NCI-H1694 (cell line): ENCODE measurements around the gene ROGDI.

Source experiments
- DNase-seq: peaks from one replicate; lab custom pipeline; 2025; lab: John Stamatoyannopoulos, UW

Gene ROGDI

DNA sequence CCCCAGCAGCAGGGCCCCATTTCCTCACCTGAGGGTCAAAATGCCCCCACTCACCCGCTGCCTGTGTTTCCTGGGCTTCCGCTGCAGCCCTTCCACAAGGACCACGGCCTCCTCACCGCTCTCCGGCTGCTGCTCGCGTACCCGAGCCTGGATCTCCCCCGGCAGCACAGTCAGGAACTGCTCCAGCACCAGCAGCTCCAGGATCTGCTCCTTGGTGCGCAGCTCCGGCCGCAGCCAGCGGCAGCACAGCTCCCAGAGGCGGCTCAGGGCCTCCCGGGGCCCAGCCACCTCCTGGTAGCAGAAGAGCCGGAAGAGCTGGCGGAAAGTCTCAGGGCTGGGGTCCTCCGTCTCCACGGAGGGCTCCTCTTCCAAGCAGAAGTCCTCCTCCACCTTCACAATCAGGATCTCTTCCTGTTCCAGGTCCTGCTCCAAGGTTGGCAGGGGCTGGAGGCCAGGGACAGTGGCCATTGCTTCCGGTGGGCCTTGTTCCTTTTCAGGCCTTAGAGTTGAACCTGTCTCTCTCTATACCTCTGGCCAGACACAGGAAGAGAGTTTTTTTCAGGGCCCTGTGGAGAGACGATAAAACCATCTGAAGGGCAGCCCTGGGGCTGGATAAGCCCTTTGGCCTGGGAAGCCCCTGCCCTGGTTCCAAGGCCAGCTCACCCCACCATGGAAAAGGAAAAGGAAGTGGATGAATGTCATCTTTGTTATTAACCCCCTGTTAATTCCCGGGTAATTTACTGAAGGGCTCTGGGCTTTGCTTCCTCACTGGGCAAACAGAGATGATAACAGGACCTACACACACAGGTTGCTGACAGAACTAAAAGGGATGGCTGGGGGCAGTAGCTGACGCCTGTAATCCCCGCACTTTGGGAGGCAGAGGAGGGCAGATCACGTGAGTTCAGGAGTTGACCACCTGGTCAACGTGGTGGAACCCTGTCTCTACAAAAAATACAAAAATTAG, 36.6 kb downstream of the ROGDI start:
- no peak for DNase-seq

DNA sequence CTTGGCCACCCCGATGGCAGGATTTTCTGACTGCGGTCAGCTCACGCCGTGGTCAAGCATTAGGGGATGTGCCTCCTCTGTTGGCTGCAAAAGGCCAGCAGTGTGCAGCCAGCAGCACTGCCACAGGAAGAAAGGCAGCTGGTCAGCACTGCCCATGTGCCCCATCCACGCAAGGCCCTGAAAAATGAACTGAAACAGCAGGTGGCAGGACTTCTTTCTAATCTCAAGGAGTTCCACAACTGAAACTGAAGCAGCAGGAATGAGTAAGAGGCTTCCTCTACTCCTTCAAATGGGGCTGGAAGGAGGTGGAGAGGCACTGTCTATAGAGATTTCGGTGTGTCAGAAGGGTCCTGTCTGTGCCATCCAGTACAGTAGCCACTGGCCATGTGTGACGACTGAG, 38.6 kb downstream of the ROGDI start:
- no peak for DNase-seq

DNA sequence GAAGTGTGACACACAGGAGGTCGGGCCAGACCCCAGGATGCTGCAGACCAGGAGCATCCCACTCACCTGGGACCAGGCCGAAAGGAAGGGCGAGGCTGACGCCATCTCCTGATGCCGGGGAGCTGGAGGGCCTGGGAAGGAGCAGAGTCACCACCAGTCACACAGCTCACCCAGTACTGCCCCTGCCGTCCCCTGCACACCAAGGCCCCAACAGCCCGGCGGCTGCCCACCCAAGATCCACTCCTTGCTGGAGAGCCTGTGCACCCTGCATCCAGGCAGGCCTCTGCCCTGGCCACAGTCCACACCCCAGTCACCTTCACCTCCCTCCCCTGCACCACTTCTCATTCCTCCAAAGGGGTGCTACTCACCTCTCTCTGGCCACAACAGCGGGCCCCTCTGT, 40.2 kb downstream of the ROGDI start:
- no peak for DNase-seq

DNA sequence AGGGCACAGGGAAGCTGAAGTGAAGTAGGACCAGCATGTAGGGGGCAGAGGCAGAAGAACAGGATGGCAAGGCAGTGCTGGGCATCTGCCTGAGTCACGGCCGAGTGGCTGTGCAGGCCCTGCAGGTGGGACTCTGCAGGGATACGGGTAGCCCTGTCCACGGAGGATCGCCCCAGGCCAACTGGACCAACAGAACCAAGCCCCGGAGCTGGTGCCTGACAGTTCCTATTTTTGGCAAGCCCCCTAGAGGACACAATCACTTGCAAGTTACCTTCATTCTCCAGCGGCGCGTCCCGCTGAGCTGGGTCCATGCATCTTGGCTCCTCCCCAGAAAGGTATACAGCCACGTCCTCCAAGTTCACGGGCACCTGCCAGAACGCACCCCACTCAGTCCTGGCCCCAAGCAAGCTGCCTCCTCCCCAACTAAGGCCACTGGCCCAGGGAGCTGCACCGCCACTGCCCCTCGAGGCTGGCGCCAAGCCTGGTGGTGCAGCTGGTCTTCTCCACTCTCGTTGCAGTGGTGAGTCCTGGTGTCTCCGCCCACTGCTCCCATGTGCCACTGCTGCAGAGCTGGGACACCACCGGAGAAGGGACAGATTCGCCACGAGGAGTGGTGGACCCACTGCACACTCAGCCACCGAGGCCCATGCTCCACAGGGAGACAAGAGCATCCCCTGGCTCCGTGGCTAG, 42.1 kb downstream of the ROGDI start:
- no peak for DNase-seq

DNA sequence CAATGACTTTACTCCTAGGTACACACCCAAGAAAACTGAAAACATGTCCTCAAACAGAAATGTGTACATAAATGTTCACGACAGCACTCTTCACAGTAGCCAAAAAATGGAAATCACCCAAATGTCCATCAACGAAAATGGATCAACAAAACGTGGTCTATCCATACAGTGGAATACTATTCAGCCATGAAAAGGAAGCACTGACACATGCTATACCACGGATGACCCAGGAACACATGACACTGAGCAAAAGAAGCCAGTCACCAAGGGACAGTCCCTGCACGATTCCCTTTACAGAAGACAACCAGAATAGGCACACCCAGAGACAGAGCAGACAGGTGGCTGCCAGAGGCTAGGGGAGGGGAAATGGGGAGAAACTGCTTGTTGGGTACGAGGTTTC, 46.7 kb downstream of the ROGDI start:
- no peak for DNase-seq

DNA sequence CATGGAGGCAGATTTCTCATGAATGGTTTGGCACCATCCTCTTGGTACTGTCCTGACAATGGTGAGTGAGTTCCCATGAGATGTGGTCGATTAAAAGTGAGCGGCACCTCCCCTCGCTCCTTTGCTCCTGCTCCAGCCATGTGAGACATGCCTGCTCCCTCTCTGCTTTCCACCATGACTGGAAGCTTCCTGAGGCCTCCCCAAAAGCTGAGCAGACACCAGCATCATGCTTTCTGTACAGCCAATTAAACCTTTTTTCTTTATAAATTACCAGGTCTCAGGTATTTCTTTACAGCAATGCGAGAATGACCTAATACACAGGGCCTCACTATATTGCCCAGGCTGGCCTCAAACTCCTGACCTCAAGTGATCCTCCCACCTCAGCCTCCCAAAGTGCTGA, 47.6 kb downstream of the ROGDI start:
- no peak for DNase-seq

DNA sequence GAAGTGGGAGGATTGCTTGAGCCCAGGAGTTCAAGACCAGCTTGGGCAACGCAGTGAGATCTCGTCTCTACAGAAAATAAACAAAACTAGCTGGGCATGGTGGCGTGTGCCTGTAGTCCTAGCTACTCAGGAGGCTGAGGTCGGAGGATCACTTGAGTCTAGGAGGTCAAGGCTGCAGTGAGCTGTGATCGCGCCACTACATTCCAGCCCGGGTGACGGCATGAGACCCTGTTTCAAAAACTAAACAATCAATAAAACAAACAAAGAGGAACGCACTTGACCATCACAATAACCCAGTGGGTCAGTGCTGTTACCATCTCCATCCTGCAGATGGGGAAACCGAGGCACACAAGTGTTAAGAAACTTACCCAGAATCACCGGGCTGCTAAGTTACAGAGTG, 49.2 kb downstream of the ROGDI start:
- DNase-seq, result no peak

DNA sequence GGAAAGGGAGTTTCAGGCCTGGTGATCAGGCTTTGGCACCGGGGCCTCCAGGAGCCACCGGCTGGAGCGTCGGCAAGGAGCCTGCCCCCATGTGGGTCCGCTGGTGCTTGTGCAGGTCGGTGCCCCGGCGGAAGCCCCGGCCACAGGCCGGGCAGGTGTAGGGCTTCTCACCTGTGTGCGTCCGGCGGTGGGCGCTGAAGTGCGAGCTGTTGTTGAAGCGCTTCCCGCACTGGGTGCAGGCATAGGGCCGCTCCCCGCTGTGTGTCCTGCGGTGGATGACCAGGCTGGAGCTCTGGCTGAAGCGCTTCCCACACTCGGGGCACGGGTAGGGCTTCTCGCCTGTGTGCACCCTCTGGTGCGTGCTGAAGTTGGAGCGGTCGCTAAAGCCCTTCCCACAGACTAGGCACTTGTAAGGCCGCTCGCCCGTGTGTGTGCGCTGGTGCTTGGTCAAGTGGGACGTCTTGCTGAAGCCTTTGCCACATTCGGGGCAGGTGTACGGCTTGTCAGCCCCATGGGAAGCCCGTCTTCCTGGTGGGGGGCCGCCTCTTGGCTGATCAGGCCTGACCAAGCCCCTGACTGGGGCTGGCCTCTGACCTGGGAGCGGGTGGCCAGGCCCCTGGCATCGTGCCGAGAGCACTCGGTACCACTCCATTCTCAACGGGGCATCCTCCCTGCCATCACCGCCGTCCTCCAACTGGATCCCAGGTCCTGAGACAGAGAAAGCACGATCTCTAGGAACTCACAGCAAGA, 49.9 kb downstream of the ROGDI start:
- DNase-seq, result no peak

DNA sequence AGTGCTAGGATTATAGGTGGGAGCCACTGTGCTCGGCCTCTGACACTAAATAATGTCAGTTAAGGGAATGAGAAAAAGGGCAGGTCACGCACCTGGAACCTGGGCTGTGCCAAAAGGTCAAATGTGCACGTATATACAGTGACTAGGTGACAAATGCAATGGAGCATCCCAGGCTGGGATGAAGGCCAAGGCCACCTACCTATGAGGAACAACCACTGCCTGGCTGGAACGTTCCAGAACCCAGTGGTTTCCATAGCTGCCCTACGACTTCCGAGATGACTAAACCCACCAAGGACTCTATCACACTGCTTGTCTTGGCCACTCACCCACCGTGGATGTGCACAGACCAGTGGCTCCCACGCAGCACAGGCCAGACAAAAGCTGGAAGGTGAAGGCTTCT, 51.5 kb downstream of the ROGDI start:
- no peak for DNase-seq

DNA sequence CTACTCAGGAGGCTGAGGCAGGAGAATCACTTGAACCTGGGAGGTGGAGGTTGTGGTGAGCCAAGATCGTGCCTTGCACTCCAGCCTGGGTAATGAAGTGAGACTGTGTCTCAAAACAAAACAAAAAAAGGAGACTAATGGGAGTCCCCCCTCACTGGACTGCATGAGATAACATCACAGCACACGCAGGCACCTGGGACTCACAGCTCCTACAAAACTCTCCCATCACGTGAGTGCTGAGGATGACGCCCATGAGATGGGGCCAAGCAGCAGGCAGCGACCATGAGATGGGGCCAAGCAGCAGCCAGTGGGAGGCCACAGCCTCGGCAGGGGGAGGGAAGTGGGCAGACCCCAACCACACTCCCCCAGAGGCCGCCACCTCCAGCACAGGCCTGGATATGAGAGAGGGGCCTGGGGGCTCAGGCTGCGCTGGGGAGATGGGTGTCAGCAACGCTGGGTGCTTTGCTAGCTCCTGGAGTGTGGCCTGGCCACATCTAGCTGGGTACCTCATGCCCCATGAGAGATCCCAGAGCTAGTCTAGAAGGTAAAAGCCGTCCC, 52.7 kb downstream of the ROGDI start:
- DNase-seq, result no peak

DNA sequence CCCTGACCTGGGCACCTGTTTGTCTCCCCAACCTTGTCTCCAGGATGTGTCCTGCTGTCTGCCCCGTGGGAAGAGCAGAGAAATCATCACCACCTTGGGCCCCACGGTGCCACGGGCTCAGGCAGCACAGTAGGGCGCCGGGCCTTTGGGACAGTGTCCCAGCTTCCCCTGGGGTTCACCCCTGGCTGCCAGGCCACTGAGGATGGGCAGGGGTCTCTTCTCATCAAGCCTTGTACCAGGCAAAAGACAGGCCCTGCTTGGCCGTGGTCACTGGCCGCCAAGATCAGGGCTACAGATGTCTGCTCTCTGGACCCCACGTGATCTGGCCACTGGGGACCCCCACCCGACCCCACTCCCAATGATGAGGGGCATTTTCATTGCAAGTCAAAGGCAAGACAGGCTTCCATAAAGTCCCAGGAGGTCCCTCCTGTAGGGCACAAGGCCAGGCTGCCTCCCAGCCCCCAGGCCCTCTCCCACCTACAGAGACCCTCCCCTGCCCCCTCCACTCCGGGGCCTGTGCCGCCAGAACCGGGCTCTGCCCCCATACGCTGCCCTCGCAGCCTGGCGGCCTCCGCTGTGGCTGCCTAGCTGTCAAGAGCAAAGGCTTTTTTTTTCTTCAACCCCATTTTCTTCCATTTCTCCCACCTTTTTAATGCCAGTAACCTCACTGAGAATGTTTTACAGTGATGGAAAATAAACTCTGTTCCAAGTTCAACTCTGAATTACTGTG, 53.6 kb downstream of the ROGDI start:
- DNase-seq, result no peak

DNA sequence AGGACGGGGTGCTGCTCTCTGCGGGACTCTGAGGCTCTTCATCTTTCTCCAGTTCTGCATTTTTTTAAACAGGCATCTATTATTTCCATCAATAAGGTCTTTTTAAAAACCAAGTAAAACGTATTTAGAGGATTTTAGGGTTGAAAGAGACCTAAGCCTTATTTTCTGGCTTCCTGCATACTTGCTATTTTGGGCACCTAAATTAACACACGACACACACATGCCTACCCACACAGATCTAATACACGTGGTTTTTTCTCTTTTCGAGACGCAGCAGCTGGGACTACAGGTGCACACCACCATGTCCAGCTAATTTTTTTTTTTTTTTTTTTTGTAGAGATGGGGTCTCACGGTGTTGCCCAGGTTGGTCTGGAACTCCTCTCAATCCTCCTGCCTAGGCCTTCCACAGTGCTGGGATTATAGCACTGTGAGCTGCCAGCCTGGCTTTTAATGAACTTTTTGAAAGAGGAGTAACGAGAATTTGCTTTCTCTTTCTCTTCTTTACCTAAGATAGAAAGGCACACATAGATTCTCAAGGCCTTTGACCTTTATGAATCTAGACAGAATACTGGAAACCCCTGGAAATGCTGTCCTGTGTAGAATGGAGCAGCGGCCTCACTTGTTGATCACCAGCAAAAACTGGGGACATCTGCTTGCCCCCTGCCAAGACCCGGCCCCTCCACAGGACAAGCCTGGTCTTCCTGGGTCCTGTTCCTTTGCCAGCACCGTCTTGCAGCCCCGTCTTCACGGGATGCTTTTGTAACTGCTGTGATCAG, 54.3 kb downstream of the ROGDI start:
- no peak for DNase-seq

DNA sequence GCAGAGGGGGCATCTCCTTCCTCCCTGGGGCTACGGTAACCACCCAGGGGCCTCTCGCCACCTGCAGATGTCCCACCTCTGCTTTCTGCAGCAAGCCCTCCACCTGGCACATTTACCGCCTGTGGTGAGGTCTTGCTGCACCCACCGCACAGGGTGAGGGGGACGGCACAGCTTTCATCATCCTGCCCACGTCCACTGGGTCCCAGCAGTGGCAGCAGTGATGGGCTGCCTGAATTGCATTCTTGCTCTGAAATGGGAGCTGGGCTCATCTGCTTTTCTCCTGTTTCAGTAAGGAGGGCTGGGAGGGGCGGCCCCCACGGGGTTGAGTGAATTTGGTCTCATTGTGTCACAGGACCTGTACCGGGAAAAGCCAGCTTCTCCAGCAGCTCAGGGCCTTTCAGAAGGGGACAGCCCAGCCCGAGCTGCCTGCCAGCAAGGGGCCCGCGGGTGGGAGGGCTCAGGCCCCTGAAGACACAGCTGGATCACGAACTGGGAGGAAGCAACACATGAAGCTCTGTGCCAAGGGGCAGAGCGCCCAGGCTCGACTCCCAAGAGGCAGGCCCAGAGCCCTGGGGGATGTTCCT, 55.4 kb downstream of the ROGDI start:
- DNase-seq, result no peak
